Raji (cell line): ENCODE measurements around the gene CUX1.

Experiments used
- POLR2A ChIP-seq: IDR thresholded peaks from 2 replicates; pipeline ENCODE4 v1.6.1; 2011; ENCODE audit warnings: low read depth, low read length, control low read depth; ENCODE audit not compliant: insufficient read depth

The CUX1 gene

GRCh38 chr7:102119213-102119651, 301.8 kb downstream of the CUX1 start:
- TF ChIP-seq POLR2A: no peak

- no peak for TF ChIP-seq POLR2A
These were observed 302.5 kb downstream of the CUX1 start for GRCh38 chr7:102119925-102120324.

GRCh38 chr7:102120666-102121195, 303.3 kb downstream of the CUX1 start:
- no peak for TF ChIP-seq POLR2A

- no peak for TF ChIP-seq POLR2A
These were observed 304.6 kb downstream of the CUX1 start for GRCh38 chr7:102122026-102122425.

GRCh38 chr7:102125127-102125596, 307.7 kb downstream of the CUX1 start:
- TF ChIP-seq POLR2A: no peak

GRCh38 chr7:102128303-102128702, 310.9 kb downstream of the CUX1 start:
- no peak for TF ChIP-seq POLR2A

GRCh38 chr7:102129636-102130370, 312.4 kb downstream of the CUX1 start:
- no peak for TF ChIP-seq POLR2A

- TF ChIP-seq POLR2A: no peak
These were observed 314.9 kb downstream of the CUX1 start for GRCh38 chr7:102132209-102132752.

GRCh38 chr7:102138676-102139075, 321.2 kb downstream of the CUX1 start:
- TF ChIP-seq POLR2A: no peak

GRCh38 chr7:102140952-102141370, 323.5 kb downstream of the CUX1 start:
- no peak for TF ChIP-seq POLR2A

- TF ChIP-seq POLR2A: no peak
These were observed 328.7 kb downstream of the CUX1 start for GRCh38 chr7:102146122-102146521.

- TF ChIP-seq POLR2A: no peak
These were observed 329.6 kb downstream of the CUX1 start for GRCh38 chr7:102147008-102147407.

GRCh38 chr7:102148799-102149198, 331.4 kb downstream of the CUX1 start:
- TF ChIP-seq POLR2A: no peak

- TF ChIP-seq POLR2A: no peak
These were observed 332.0 kb downstream of the CUX1 start for GRCh38 chr7:102149416-102149815.

GRCh38 chr7:102150266-102150665, 332.8 kb downstream of the CUX1 start:
- no peak for TF ChIP-seq POLR2A
